HS-27A (cell line): Measurements from ENCODE around the gene CD177.
"Not testable (repeated sequence)": the region's sequence is repeated elsewhere in the genome, so short reads cannot be mapped to it uniquely, and the experiment has no call there.

Source experiments
- DNase-seq: peaks from one replicate; pipeline ENCODE4 v3.0.0-alpha.2; 2012; ENCODE audit warnings: low read depth, missing footprints

Gene CD177

GRCh38 chr19:43380771-43381386, 27.4 kb downstream of the CD177 start:
- no peak for DNase-seq

- DNase-seq = not testable (repeated sequence)
Measured at GRCh38 chr19:43382586-43383216, 29.2 kb downstream of the CD177 start.

GRCh38 chr19:43383254-43383653, 29.8 kb downstream of the CD177 start:
- not testable (repeated sequence) for DNase-seq

- DNase-seq = not testable (repeated sequence)
Measured at GRCh38 chr19:43383759-43384158, 30.3 kb downstream of the CD177 start.

GRCh38 chr19:43390903-43391551, 37.5 kb downstream of the CD177 start:
- DNase-seq = not testable (repeated sequence)

GRCh38 chr19:43391552-43391935, 38.1 kb downstream of the CD177 start:
- not testable (repeated sequence) for DNase-seq

GRCh38 chr19:43393501-43393900, 40.0 kb downstream of the CD177 start:
- DNase-seq = not testable (repeated sequence)

GRCh38 chr19:43395561-43395960, 42.1 kb downstream of the CD177 start:
- DNase-seq = no peak

GRCh38 chr19:43406297-43406696, 52.8 kb downstream of the CD177 start:
- DNase-seq = no peak

GRCh38 chr19:43407416-43408005, 54.0 kb downstream of the CD177 start:
- no peak for DNase-seq

- DNase-seq = no peak
Measured at GRCh38 chr19:43408043-43408442, 54.6 kb downstream of the CD177 start.

GRCh38 chr19:43409415-43409814, 55.9 kb downstream of the CD177 start:
- no peak for DNase-seq

- no peak for DNase-seq
Measured at GRCh38 chr19:43412441-43412840, 59.0 kb downstream of the CD177 start.
